ENCODE results near the gene MAN2A2.

The MAN2A2 gene

GRCh38 chr15:90968434-90968833, 65.3 kb downstream of the MAN2A2 start:
- no peak for TF ChIP-seq ZFP3 (CRISPR knock-in tag; IDR thresholded peaks at IDR 0.05)
- TF ChIP-seq SNAI2 (CRISPR knock-in tag; IDR thresholded peaks at IDR 0.05), result no peak
- no peak for TF ChIP-seq CSRNP3 (CRISPR knock-in tag; IDR thresholded peaks at IDR 0.05)
- no peak for TF ChIP-seq CREB5 (CRISPR knock-in tag; IDR thresholded peaks at IDR 0.05; ENCODE audit: low read depth)
- no peak for TF ChIP-seq RARB (CRISPR knock-in tag; IDR thresholded peaks at IDR 0.05)
- no peak for TF ChIP-seq ZC3H10 (CRISPR knock-in tag; IDR thresholded peaks at IDR 0.05)
- TF ChIP-seq PATZ1 (CRISPR knock-in tag; IDR thresholded peaks at IDR 0.05; ENCODE audit: borderline replicate concordance), result no peak
- no peak for TF ChIP-seq CSDC2 (CRISPR knock-in tag; IDR thresholded peaks at IDR 0.05)
- TF ChIP-seq OSR1 (CRISPR knock-in tag; IDR thresholded peaks at IDR 0.05), result no peak
- no peak for TF ChIP-seq GLIS3 (CRISPR knock-in tag; IDR thresholded peaks at IDR 0.05)
- ATAC-seq, result no peak

- no peak for ATAC-seq
- TF ChIP-seq ZNF565 (CRISPR knock-in tag; conservative IDR thresholded peaks at IDR 0.05; ENCODE audit: low read depth), result no peak
- no peak for TF ChIP-seq ESRRG (CRISPR knock-in tag; IDR thresholded peaks at IDR 0.05)
- TF ChIP-seq CSRNP3 (CRISPR knock-in tag; IDR thresholded peaks at IDR 0.05), result no peak
- no peak for TF ChIP-seq OSR1 (CRISPR knock-in tag; IDR thresholded peaks at IDR 0.05)
These were observed 67.2 kb downstream of the MAN2A2 start for GRCh38 chr15:90970274-90970673.

- no peak for ATAC-seq
- TF ChIP-seq PPARA (CRISPR knock-in tag; IDR thresholded peaks at IDR 0.05; ENCODE audit: borderline replicate concordance) (no peak), BACH2 (CRISPR knock-in tag; IDR thresholded peaks at IDR 0.05; ENCODE audit: borderline replicate concordance) (no peak)
These were observed 69.0 kb downstream of the MAN2A2 start for GRCh38 chr15:90972133-90972532.

Measured in SK-N-SH treated with all-trans-retinoic acid at 6 μM for 48 hours (cell line).